NCI-H1105 treated with DMSO at 0.1 percent for 48 hours (cell line): Measurements from ENCODE around the gene NDUFA1.
"Not testable (repeated sequence)": the region's sequence is repeated elsewhere in the genome, so short reads cannot be mapped to it uniquely, and the experiment has no call there.

ENCODE experiments used
- DNase-seq: peaks from one replicate; lab custom pipeline; 2025; lab: John Stamatoyannopoulos, UW

The NDUFA1 gene

DNA sequence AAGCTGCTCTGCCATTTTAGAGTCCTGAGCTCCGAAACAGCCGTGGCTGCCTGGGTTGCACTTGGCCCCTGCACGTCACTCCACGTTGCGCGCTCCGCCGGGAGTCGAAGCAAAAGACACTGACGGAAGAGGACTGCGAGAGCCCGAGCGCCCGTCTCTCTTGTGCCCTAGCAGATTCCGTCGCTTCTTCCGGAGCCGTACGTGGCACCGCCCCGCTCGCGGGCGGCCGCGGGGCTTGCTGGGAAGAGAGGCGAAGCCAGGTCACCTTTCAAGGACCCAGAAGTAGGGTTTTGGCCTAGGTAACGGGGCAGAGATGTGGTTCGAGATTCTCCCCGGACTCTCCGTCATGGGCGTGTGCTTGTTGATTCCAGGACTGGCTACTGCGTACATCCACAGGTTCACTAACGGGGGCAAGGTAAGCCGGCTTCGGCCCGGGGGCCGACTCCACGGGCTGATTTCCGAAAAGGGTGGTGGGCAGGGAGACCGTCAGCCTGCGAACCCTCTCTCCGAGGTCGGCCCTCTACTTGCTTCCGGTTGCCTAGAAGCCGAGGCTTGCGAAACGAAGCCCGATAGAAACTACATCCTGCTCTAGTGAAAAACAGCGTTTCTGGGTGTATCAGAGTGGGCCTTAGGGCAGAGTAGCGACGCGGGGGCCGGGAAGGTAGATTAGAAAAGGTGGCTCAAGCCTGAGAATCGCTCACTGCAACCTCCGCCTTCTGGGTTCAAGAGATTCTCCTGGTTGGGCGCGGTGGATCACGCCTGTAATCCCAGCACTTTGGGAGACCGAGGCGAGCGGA is at the start of gene NDUFA1, which contains the start of gene RNF113A:
Gene NDUFA1, plus strand, starts transcription at position 234 of the 797 bp plus-strand sequence. Its CDS starts 80 bp downstream, at position 314.
Gene RNF113A, minus strand, starts transcription at position 135 of the 797 bp plus-strand sequence. Its CDS starts 120 bp downstream, at position 15.
- peak; percentile 73 for DNase-seq

DNA sequence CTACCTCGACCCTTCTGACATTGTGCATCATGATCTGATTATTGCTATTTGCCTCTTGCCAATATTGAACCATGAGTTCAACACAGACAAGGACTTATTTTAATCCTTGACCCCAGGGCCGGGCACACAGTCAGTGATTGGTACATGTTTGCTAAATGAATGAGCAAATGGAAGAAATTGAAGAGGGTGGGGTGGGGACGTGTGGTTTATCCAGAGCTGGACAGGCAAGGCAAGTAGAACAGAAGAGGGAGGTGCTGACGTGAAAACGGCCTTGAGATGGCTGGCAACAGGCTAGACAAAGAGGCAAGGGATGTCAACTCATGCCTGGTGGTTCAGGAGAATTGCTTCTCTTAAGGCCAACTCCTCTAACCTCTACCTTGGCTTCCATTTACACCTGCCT is 47.4 kb upstream of the NDUFA1 start:
- DNase-seq: not testable (repeated sequence)

DNA sequence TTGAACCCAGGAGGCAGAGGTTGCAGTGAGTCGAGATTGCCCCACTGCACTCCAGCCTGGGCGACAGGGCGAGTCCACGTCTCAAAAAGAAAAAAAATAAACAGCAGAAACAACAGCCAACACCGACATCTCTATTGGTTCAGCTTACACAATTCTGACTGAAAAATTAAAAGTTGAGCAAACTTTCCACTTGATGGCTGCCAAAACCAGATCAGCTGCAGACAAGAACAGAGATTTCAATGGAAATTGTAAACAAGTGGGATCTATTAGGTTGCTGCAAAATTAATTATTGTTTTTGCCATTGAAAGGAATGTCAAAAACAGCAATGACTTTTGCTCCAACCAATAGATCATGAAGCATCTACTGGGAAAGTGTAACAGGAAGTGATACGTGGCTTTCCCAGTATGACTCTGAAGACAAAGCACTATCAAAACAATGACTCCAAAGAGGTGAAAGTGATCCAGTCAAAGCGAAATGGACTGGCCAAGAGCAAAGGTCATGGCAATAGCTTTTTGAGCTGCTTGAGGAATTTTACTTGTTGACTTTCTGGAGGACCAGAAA is 45.2 kb upstream of the NDUFA1 start:
- no peak for DNase-seq

DNA sequence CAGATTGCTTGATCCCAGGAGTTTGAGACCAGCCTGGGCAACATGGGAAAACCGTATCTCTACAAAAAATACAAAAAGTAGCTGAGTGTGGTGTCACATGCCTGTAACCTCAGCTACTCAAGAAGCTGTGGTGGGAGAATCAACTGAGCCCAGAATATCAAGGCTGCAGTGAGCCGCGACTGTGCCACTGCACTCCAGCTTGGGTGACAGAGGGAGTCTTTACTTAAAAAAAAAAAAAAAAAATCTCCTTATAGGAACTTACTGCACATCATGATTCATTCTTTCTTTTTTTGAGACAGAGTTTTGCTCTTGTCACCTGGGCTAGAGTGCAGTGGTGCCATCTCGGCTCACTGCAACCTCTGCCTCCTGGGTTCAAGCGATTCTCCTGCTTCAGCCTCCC is 43.2 kb upstream of the NDUFA1 start:
- no peak for DNase-seq

DNA sequence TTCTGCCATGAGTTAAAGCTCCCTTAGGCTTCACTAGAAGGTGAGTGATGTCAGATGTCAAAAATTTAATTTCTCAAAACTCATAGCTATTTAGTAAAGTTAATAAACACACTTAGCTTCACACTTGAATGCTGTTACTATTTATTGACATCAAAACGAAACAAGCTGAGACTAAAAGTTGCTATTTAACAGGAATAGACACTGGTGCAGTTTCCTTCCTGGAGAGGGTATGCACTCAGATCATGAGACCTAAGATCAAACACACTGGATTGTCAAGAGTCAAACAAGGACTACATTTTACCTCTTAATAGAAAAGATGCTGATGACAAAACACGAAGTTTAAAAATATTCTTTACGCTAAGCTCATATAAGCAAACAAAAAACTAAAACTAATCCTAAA is 37.7 kb upstream of the NDUFA1 start:
- DNase-seq: no peak

DNA sequence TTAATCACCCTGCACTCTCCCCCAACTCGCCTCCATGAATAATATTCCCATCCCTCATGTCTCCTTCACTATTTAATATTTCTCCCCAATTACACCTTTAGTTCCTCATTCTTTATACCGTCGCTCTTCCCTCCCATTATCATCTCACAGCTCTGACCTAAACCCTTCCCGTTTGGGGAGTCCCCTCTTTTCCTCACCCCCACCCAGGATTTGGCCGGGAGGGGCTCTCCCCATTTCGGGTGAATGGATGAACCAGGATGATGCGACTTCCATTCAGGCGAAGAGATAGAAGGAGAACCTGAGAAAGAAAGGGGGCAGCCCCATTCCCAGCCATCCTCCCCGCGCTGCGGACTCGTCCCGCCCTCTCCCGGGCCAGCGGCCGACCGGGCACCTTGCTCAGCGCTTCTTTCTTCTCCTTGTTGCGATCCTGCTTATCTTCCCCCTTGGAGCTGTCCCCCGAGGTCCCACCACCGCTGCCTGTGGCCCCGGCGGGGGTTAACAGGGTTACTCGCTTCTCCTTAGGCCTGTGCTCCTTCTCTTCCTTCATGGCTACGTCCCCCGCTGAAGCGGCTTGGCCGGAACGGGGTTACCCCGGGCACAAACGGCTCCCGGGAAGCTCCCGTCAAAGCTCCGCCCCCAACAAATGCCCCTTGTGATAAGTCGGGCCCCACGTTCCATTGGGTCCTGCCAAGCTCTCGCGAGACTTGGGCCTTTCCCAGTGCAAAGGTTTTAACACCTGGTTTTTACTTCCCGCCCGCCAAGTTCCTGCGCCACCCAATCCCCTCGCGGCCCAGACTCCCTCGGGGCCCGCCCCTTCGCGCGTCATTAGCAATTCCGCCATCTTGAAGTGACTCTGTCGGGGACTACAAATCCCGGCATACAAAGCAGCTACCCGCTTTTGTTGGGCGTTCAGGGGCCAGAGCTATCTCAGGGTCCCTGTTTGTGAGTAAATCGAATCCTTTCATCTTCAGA is 19.0 kb upstream of the NDUFA1 start, which contains the start of gene UPF3B:
Gene UPF3B, minus strand, starts transcription at position 582 of the 972 bp plus-strand sequence. Its CDS starts 35 bp downstream, at position 547.
- DNase-seq: peak; percentile 97

DNA sequence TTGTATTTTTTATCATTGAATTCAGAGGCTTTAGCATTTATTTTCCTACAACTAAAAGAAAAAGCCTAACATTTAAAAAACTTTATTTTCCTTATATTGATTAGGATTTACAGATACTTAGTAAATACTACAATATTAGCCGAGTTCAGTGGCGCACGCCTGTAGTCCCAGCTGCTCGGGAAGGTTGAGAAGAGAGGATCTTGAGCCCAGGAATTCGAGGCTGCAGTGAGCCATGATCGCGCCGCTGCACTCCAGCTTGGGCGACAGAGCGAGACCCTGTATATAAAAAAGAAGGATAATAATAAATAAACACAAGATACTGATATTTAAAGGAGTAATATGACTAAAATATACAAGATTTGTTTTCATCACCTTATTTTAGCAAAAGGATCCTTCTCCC is 18.2 kb upstream of the NDUFA1 start:
- DNase-seq: peak; percentile 14

DNA sequence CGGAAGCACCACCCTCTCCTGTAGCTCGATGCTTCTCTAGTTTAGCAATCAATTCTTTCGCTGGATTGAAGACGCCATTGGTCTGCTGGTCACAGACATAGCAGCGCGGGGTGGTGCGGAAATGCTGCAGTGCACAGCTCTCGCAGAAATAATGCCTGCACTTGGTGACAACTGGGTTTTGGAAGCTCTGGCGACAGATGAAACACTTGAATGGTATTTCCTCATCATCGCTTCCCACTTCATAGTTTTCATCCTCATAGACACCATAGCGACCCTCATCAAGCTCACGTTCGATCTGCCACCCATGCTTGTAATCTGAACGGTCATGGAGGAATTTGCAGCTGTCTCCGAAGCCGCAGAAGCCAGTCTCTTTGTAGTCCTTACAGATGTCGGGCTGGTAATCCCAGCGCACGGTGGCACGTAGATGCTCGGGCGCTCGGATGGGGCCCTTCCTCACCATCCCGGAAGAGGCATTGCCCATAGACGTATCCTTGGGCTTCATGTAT is 953 bp upstream of the NDUFA1 start:
- peak; percentile 19 for DNase-seq

DNA sequence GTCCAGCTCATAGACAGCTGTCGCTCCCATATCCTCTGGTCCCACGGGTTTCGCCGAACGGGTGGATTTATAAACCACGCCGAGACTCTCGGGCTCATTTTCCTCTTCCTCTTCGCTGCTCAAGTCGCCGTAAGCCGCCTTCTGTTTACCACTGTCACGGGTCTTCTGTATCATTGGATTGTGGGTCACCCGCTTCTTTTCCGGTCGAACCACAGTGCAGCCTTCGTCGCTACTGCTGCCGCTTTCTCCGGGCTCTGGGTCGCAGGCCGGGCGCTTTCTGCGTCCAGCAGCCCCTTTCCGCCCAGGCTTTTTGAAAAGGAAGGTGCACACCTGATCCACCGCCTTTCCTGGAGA is 410 bp upstream of the NDUFA1 start:
- DNase-seq: no peak

DNA sequence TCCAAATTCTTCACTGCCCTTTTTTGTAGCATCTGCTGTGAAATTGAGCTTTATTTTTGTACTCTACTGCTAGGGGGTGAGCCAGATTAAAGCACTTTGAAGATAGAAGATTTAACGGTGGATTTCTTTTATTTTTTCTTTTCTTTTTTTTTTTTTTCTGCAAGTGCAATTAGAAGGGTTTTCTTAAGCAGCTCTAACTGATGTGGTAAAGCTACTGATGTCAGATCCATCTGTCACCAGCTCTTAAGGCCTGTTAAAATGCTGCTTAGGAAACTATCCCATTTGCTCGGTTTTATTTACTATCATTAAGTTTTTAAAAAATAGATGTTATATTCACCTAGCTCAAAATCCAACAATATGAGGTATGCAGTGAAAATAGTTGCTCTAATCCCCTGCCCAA is 7.1 kb downstream of the NDUFA1 start:
- no peak for DNase-seq

DNA sequence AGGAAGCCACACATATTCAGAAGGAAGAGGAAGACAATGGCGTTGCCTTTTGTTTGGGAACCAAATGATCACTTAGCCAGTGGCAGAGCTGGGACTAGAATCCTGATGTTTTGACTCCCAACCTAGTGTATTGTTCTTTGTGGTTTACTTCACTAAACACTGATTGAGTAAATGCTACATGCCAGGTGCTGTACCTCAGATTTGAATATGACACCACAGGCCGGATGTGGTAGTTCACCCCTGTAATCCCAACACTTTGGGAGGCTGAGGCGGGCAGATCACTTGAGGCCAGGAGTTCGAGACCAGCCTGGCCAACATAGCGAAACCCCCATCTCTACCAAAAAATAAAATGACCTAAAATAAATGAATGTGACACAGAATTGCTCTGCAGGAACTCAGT is 8.4 kb downstream of the NDUFA1 start:
- DNase-seq: no peak

DNA sequence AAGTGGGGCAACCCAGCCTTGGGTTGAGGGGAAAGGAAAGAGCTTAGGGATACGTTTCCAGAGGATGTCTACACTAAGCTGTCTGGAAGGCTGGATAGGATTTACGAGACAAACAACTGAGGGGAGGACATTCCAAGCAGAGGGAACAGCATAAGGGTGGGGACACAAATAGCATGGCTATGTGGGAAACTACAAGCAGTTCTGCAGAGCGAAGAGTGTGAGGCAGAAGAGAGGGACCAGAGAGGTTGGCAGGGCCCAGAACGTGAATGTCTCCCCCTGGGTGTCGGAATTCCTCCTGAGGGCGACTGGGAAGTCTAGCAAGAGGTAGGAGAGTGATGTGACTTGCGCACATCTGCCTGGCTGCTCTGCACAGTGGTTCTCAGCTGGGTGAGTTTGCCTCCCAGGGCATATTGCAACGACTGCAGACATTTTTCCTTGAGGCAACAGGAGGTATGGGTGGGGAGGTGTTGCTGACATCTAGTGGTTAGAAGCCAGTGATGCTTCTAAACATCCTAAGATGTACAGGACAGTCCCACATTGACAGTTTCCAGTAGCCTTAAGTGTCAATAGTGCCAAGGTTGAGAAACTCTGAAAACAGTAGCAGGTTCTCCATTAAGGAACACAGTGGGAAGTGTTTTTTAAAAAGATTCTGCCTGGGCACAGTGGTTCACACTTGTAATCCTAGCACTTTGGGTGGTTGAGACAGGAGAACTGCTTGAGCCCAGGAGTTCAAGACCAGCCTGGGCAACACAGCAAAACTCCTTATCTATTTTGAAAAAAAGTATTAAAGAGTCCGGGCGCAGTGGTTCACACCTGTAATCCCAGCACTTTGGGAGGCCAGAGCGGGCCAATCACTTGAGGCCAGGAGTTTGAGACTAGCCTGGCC is 9.2 kb downstream of the NDUFA1 start:
- peak; percentile 50 for DNase-seq

DNA sequence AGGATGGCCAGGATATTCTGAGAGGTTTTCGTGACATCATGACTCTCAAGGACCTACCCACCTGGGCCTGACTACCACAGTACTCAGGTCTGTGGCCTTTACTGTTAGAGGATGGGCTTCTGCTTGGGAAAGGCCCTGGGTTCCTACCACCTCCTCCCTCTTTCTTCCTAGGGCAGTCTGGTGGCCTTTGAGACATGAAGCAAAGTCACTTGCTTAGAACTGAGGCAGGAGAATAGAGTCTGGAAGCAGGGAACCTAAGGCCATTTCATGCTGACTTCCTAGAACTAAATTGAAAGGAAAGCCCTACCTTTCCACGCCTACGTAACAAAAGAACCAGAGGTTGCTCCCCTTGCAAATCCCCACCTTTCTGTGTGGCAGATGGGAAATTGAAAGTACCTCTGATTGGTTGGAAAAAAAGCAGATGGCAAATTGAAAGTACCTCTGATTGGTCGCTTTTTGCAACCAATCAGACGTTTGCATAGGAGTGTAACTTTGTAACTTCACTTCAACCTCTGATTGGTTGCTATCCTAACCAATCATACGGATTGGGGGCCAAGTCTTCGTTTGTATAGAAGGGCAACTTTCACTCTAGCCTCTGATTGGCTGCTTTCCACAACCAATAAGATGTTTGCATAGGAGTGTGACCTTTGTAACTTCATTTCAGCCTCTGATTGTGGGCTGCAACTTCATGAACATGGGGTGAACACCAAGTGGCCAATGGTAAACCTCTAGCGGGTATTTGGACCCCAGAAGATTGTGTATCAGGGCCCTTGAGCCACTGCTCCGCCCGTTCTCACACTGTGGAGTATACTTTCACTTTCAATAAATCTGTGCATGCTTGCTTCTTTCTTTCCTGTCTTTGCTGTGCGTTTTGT is 14.2 kb downstream of the NDUFA1 start:
- DNase-seq: no peak

DNA sequence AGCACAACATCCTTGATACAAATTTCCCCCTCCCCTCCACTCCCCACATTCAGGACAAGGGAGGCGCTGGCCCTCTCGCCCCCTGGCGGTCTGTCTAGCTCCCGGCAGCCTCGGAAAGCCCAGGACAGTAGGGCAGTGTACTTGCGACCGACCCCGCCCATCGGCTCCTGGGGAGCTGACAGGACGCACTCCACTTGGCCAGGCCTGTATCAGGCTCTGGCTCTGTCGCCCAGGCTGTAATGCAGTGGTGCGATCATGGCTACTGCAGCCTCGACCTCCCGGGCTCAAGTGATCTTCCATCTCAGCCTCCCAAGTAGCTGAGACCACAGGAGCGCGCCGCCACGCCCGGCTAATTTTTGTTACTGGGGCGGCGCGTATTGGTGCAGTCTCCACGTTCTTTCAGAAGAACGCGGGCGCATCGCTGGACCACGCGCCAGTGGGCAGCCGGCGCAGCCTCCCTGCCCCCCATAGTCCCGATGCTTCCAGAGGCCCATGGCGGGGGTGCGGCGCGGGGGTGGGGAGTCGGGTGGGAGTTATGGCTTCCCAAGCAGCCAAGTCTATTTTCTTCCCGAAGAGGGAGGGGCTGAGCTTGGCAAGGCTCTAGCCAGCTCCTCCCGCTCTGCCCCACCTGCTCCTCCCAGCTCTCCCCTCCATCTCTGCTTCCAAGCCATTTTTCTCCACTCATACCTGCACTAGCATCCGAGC is 16.2 kb downstream of the NDUFA1 start:
- DNase-seq: peak; percentile 42

DNA sequence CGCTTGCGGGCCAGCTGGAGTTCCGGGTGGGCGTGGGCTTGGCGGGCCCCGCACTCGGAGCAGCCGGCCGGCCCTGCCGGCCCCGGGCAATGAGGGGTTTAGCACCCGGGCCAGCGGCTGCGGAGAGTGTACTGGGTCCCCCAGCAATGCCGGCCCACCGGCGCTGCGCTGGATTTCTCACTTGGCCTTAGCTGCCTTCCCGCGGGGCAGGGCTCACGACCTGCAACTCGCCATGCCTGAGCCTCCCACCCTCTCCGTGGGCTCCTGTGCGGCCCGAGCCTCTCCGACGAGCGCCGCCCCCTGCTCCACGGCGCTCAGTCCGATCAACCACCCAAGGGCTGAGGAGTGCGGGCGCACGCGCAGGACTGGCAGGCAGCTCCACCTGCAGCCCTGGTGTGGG is 19.0 kb downstream of the NDUFA1 start:
- DNase-seq: not testable (repeated sequence)

DNA sequence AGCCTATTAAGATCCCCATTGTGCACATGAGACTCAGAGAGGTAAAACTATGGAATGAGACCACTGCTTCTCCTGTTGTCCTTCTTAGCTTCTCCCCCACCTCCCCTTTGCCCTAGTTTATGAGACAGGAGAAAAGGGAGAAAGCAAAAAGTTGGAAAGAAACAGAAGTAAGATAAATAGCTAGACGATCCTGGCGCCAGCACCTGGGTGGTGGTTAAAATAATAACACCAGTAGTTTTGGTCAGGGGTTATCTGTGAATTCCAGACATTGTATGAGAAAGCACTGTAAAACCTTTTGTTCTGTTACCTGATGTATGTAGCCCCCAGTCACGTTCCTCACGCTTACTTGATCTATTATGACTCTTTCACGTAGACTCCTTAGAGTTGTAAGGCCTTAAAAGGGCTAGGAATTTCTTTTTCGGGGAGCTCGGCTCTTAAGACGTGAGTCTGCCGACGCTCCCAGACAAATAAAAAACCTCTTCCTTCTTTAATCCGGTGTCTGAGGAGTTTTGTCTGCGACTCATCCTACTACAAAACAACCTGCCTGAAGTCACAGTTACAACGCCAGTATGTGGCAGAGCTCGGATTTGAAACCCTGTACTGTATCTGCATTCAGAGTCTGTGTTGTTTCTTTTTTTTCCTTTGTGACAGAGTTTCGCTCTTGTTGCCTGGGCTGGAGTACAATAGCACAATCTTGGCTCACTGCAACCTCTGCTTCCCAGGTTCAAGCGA is 20.5 kb downstream of the NDUFA1 start:
- not testable (repeated sequence) for DNase-seq

DNA sequence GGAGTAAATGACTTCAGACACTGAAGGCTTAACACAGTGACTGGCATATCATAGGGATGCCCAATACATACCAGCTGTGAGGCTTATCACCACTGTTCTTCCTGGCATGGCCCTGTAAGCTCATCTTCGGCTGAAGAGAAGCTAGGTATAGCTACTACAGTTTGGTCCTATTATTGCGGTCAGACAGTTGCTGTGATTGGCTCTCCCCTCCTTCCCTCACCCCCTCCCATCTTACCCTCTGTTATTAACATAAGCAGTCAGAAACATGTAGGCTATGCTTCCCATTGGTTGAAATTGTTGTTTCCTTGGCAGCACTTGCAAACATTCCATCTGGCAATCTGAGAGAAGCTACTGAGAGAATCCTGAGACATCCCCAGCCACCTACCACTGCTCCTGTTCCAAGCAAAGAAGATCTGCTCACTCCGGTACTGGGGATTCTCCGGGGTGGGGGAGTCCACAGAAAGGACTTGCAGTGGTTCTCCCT is 24.3 kb downstream of the NDUFA1 start, which contains the start of gene AKAP14:
Gene AKAP14, plus strand, starts transcription at position 51 of the 484 bp plus-strand sequence. CDS start 7,331 bp downstream, outside the sequence.
- no peak for DNase-seq

DNA sequence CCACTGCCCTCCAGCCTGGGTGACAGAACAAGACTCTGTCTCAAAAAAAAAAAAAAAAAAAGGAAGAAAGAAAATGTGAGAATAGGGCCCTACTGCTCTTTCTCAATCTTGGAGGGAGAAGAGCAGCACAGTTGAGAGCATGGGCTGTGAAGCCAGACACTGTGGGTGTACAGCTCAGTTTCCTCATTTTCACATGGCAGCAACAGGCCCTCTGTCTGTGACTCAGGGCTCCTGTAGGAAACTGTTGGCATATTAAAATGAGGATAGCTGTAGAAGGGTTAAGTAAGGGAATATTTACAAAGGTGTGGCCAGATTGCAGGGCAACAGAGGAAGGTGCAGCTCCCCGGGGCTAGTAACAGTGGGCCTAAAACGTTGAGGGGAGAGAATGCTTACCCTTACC is 27.5 kb downstream of the NDUFA1 start:
- no peak for DNase-seq
